HCT116 (cell line): ENCODE results near the gene SLC66A2. TPM values are rescaled to one million over a fixed set of nuclear protein-coding genes. Genes with fewer than 3 reads are reported as not detected.

ENCODE experiments used
- ATAC-seq: fragments of 200-7000 bp; cut with Tn5 transposase; 2 replicates; pipeline ENCODE4 v1.9.1; 2020; ENCODE audit warnings: mild to moderate bottlenecking, moderate library complexity
- BruUV-seq: library from RNA; stranded (reverse); fragments of 400-500 nt; replicated peaks from 2 replicates; lab custom pipeline; 2021; lab: Mats Ljungman, UMichigan
- CTCF ChIA-PET: fragments of 300-600 bp; sonication (Branson Sonifier 250); formaldehyde crosslinking; loops from one replicate; lab custom pipeline; 2021; ENCODE audit warnings: antibody characterized with exemption; lab: Charles Lee
- POLR2A ChIA-PET: fragments of 300-600, 350-600 bp; sonication (Branson Sonifier 250); formaldehyde crosslinking; loops from one replicate; lab custom pipeline; 2021; ENCODE audit warnings: antibody characterized with exemption; lab: Charles Lee
- RAD21 ChIA-PET, 2 experiments: fragments of 300-600 bp; sonication (Branson Sonifier 250); formaldehyde crosslinking; loops; one replicate each; lab custom pipeline; 2023; ENCODE audit warnings: low total read pairs in 2 of 2; ENCODE audit not compliant: uncharacterized antibody in 2 of 2, unreplicated experiment in 2 of 2, low non-redundant PET in 1 of 2; lab: Charles Lee
- DNase-seq: peaks from one replicate; pipeline ENCODE4 v3.0.0-alpha.2; 2010; ENCODE audit warnings: low read depth, low spot score
- H2AFZ ChIP-seq: fragments of 200-600 bp; shearing (Covaris generic), sonication (generic); 2 replicates; pipeline ENCODE4 v1.6.1; 2017; ENCODE audit warnings: low read depth, mixed run types, mixed read lengths, antibody characterized with exemption, low read length; ENCODE audit not compliant: poor library complexity, severe bottlenecking
- H3K27ac ChIP-seq: 2 replicates; pipeline ENCODE4 v1.5.1; 2012; ENCODE audit warnings: low read depth, low read length
- H3K27me3 ChIP-seq: fragments of 200-600 bp; sonication (generic); 2 replicates; pipeline ENCODE4 v1.6.1; 2016; ENCODE audit warnings: mixed run types, low read length, mixed read lengths; ENCODE audit not compliant: insufficient read depth
- H3K36me3 ChIP-seq, 2 experiments: fragments of 200-500 bp in 1 of 2; fragments of 200-600 bp in 1 of 2; sonication (Bioruptor generic) in 1 of 2; sonication (generic) in 1 of 2; 2 replicates each; pipeline versions ENCODE4 v1.5.1 to v1.6.1; 2014 to 2016; ENCODE audit warnings: low read length in 2 of 2, inconsistent platforms in 1 of 2, mixed read lengths in 1 of 2, mixed run types in 1 of 2; ENCODE audit not compliant: insufficient read depth in 2 of 2, control insufficient read depth in 1 of 2
- H3K4me1 ChIP-seq, 2 experiments: fragments of 200-600 bp in 1 of 2; sonication (generic) in 1 of 2; 2 replicates each; pipeline versions ENCODE4 v1.5.1 to v1.6.1; 2012 to 2017; ENCODE audit warnings: low read length in 2 of 2, inconsistent platforms in 1 of 2, mild to moderate bottlenecking in 1 of 2, mixed read lengths in 1 of 2, mixed run types in 1 of 2, moderate library complexity in 1 of 2; ENCODE audit not compliant: insufficient read depth in 2 of 2, control insufficient read depth in 1 of 2
- H3K4me2 ChIP-seq: fragments of 200-600 bp; sonication (generic); 2 replicates; pipeline ENCODE4 v1.6.1; 2017; ENCODE audit warnings: mixed run types, low read length, mixed read lengths
- H3K4me3 ChIP-seq, 2 experiments: fragments of 200-600 bp in 1 of 2; sonication (generic) in 1 of 2; replicated peaks in 1 of 2; 2 replicates each; pipeline ENCODE4 v1.5.1; 2011 to 2016; ENCODE audit warnings: low read length in 2 of 2, control low read depth in 1 of 2, low read depth in 1 of 2, mild to moderate bottlenecking in 1 of 2, mixed read lengths in 1 of 2, mixed run types in 1 of 2
- H3K79me2 ChIP-seq: fragments of 200-600 bp; sonication (generic); 2 replicates; pipeline ENCODE4 v1.6.1; 2017; ENCODE audit warnings: mild to moderate bottlenecking, mixed run types, low read length, moderate library complexity, mixed read lengths; ENCODE audit not compliant: insufficient read depth
- H3K9ac ChIP-seq: fragments of 200-600 bp; sonication (generic); 2 replicates; pipeline ENCODE4 v1.6.1; 2016; ENCODE audit warnings: low read length, mixed read lengths
- H3K9me2 ChIP-seq: fragments of 200-600 bp; sonication (generic), shearing (Covaris generic); 2 replicates; pipeline ENCODE4 v1.6.1; 2017; ENCODE audit warnings: mixed run types, mild to moderate bottlenecking, moderate library complexity; ENCODE audit not compliant: insufficient read depth
- H3K9me3 ChIP-seq, 2 experiments: fragments of 200-500 bp in 1 of 2; fragments of 200-600 bp in 1 of 2; sonication (Bioruptor generic) in 1 of 2; sonication (generic) in 1 of 2; 2 replicates each; pipeline ENCODE4 v1.6.1; 2014 to 2017; ENCODE audit warnings: low read length in 2 of 2, mixed read lengths in 2 of 2, inconsistent platforms in 1 of 2, low read depth in 1 of 2, mild to moderate bottlenecking in 1 of 2, mixed run types in 1 of 2, moderate library complexity in 1 of 2; ENCODE audit not compliant: control insufficient read depth in 1 of 2, insufficient read depth in 1 of 2
- H4K20me1 ChIP-seq: fragments of 200-600 bp; sonication (generic), shearing (Covaris generic); 2 replicates; pipeline ENCODE4 v1.6.1; 2017; ENCODE audit warnings: mixed run types, mild to moderate bottlenecking, moderate library complexity; ENCODE audit not compliant: insufficient read depth
- ATF3 ChIP-seq: IDR thresholded peaks from 2 replicates; pipeline ENCODE4 v1.6.1; 2012
- CBX3 ChIP-seq: IDR thresholded peaks from 2 replicates; pipeline ENCODE4 v1.6.1; 2012; ENCODE audit warnings: low read depth
- CEBPB ChIP-seq: IDR thresholded peaks from 2 replicates; pipeline ENCODE4 v1.6.1; 2012; ENCODE audit warnings: low read depth
- EZH2 ChIP-seq: fragments of 200-600 bp; sonication (generic); IDR thresholded peaks from 2 replicates; pipeline ENCODE4 v1.6.1; 2017; ENCODE audit warnings: antibody characterized with exemption, mixed run types
- FOSL1 ChIP-seq: IDR thresholded peaks from 2 replicates; pipeline ENCODE4 v1.6.1; 2012; ENCODE audit warnings: low read depth
- MAX ChIP-seq: IDR thresholded peaks from 2 replicates; pipeline ENCODE4 v1.6.1; 2012
- REST ChIP-seq: IDR thresholded peaks from 2 replicates; pipeline ENCODE4 v1.6.1; 2012; ENCODE audit warnings: low read depth
- TCF7L2 ChIP-seq: IDR thresholded peaks from 2 replicates; pipeline ENCODE4 v1.7.0; 2011; ENCODE audit warnings: borderline replicate concordance, inconsistent platforms; ENCODE audit not compliant: insufficient read depth, insufficient read length; ENCODE audit errors: extremely low read depth
- intact Hi-C: fragments of 100-400 bp; cut with micrococcal nuclease; formaldehyde crosslinking; loops from 2 replicates; pipeline ENCODE4 v1.10.0; 2022
- total RNA-seq: library from RNA; stranded (reverse); gene quantifications from one replicate; pipeline ENCODE4 v1.2.1, GENCODE V29; 2021; ENCODE audit not compliant: unreplicated experiment

The SLC66A2 gene
- total RNA-seq, 1 experiment from 2014 or later, result 44.9 TPM

- ATAC-seq (no peak), DNase-seq (no peak)
- H3K4me1 ChIP-seq, result peaks cover 0 to 17% of the 10 kb centered on the region in 2 experiments; a peak in 2 of 4 replicates
- no peak overlapping the region for H2AFZ ChIP-seq
- ChIA-PET CTCF (no interaction called here), RAD21 (no interaction called here), POLR2A (no interaction called here)
- no peak overlapping the region for H3K9ac ChIP-seq
- no peaks in the 10 kb centered on the region for H3K9me2 ChIP-seq
- peaks cover 80% of the 10 kb centered on the region; the same call in 1 of the 2 replicates for H4K20me1 ChIP-seq
- no peak for TF ChIP-seq REST
- TF ChIP-seq ATF3, result no peak
- TF ChIP-seq MAX, result no peak
- no peak for TF ChIP-seq FOSL1
- TF ChIP-seq EZH2, result no peak
- no peak for TF ChIP-seq TCF7L2
- no peak for TF ChIP-seq CBX3
- no peak for TF ChIP-seq CEBPB
- H3K4me2 ChIP-seq, result no peak overlapping the region
- no peaks in the 10 kb centered on the region for H3K27me3 ChIP-seq
- peaks cover 100% of the 10 kb centered on the region for H3K79me2 ChIP-seq
- no peaks in the 10 kb centered on the region for H3K9me3 ChIP-seq
- intact Hi-C loops, result loop anchor here (10.0 kb wide), 1 partner anchor 135 kb away; no protein-coding TSS in a partner anchor
- peaks cover 10 to 29% of the 10 kb centered on the region in 2 experiments; a peak in 3 of 4 replicates for H3K36me3 ChIP-seq
- H3K27ac ChIP-seq, result no peak overlapping the region
- no TSS peak for BruUV-seq
- no peak overlapping the region for H3K4me3 ChIP-seq
Observed at GRCh38 chr18:79979843-79980242, 28.4 kb upstream of the SLC66A2 start.
